HK-2 (cell line): Measurements from ENCODE around the gene PPP3CB.

Source experiments
- DNase-seq: peaks from one replicate; pipeline ENCODE4 v3.0.0-alpha.2; 2018; ENCODE audit not compliant: unreplicated experiment

PPP3CB gene

DNA sequence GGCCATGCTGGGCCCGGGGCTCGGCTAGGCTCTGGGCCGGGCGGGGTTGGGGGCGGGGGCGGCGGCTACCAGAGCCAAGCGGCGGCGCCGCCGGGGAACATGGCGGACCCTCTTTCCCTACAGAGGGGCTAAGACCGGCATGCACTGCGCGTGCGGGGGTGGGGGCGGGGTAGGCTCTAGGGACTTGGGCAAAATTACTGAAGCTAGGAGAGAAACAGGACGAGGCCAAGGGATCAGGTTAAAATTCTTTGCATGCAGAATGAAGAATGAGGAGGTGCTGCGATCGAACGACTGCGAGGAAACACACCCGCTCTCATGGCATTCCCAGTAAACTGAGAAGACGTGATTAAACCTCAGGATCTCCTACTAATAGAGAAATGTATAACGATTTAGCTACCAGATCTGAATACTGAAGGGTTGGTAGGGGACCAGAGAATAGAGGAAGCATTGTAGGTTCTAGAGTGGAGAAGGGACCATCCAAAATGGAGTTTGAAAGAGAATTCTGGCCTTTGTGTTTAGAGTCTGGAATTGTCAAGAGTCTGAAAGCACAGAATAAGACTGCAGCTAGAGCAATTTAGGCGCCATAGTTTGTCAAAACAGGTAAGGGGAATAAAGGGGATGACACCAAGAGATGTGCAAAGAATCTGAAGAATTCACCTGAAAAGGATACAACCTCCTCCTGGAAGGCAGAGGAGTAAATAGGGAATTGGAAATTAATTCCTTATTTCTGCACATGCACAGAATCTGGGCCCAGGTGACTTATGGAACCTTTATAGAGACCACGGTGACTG, at the start of gene PPP3CB:
Gene PPP3CB (minus strand): TSS at position 141 of the 791 bp plus-strand sequence. CDS start 135 bp downstream, at position 6.
- DNase-seq, result no peak

DNA sequence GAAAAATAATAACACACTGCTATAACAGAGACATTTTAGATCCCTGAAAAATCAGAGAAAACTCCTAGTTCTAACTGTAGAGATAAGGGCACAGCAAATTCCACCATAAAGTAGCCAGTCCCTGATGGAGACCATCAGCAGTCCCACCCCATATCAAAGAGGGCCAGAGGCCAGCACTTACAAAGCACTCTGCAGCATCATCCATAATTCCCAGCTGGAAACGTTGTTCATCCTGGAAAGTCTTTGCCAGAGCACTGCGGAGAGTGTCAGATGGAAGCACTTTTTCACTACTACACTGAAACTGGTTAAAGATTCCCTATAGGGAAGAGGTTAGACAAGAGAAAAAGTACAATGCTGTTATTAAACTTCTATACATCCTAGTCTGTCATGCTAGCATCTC, 49.5 kb upstream of the PPP3CB start:
- DNase-seq, result no peak

DNA sequence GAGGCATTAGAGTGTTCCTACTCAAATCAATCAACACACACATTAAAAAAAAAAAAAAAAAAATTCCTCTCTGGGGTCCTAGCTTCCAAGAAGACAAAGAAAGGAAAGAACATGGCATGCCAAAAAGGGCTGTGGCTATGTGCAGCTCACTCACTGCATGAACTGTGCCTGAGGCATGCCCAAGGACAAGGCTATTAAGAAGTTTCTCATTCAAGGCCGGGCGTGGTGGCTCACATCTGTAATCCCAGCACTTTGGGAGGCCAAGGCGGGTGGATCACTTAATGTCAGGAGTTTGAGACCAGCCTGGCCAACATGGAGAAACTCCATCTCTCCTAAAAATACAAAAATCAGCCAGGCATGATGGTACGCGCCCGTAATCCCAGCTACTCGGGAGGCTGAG, 41.9 kb upstream of the PPP3CB start:
- DNase-seq, result no peak

DNA sequence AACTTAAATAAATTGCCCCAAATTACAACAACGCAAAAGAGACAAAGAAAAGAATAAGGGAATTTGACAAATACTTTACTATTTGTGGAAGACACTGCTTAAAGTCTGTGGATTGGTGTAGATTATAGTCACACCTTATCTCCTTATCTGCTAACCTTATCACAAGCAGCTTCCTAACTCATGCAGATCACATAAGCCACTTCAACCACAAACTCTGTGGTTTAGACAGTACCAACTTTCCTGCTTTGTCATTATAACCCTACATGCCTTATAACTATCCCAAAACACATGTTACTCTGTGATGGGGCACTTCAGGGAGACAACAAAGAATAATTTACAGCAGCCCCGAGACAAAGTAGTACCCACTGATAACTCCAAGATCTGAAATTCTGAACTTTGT, 41.5 kb upstream of the PPP3CB start:
- DNase-seq, result no peak

DNA sequence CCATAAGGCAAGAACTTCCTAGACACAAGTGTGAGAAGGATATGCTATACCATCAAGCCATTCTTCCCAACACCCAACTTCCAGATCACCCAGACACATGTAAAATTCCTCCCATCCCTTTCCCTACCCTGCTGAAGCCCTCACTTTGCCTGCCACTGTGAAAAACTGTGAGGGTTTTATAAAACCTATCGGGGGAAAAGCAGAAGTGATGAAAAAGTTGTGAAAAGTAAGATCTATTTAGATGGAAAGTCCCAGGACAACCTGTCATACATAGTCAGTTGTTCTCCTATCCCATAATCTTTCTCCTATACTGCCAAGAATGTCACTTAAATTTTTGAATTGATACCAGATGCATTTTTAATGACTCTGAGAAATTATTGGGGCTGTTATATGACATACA, 39.0 kb upstream of the PPP3CB start:
- no peak for DNase-seq

DNA sequence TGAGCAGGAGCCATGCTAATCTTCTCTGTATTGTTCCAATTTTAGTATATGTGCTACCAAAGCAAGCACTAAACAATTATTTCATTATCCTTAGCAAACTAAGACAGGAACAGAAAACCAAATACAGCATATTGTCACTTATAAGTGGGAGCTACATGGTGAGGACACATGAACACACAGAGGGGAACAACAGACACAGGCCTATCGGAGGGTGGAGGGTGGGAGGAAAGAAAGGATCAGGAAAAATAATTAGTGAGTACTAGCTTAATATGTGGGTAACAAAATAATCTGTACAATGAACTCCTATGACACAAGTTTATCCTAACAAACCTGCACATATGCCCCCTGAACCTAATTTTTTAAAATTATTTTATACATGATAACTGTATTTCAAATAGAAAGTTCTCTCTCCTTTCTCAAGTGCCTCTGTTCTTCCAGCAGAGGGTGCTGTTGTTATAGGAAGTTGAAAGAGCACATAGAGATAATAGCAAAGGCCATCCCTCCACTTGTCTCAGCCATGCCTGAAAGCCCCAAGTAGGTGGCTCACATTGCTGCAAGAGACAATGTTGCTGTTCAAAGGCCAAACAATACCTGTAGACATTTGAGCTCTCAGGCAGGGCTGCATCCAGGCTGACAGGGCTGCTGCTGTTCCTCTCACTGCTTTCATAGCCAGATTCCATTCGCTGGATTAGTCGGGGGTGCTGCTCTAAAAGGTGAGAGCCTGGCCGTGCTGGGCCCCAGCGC, 33.4 kb upstream of the PPP3CB start:
- peak; percentile 42 for DNase-seq

DNA sequence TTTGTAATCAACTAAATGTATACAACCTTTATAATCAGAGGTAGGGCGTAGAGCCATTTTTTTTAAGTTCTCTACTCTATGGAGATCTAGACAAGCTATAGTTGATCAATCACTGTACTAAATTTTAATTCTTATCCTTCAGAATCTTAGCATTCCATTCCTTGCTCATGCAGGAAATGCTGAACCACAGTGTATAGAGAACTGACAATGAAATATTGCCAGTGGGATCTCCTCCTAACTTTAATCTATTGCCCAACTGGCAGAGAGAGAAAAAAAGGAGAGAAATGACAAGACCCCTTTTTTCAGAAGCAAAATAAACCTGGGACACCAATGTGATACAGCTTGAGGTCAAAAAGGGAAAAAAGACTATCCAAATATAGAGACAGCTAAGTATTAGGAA, 26.4 kb upstream of the PPP3CB start:
- no peak for DNase-seq

DNA sequence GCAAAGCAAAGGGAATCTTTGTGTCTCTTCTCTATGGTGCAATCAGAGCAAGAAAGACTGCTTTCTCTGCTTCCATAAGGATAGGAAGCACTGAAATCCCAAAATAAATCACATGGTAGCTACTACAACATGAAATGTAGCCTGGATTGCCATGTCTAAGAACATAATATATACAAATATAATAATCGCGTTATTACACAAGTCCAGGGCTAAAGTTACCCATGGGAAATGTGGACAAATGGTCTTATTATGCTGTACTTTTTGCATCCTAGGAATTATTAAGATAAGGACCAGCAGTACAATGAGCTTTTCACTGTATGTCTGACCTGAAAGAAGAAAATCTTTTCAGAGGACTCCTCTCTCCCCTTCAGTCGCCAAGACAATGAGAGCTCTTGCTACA, 23.5 kb upstream of the PPP3CB start:
- DNase-seq, result no peak

DNA sequence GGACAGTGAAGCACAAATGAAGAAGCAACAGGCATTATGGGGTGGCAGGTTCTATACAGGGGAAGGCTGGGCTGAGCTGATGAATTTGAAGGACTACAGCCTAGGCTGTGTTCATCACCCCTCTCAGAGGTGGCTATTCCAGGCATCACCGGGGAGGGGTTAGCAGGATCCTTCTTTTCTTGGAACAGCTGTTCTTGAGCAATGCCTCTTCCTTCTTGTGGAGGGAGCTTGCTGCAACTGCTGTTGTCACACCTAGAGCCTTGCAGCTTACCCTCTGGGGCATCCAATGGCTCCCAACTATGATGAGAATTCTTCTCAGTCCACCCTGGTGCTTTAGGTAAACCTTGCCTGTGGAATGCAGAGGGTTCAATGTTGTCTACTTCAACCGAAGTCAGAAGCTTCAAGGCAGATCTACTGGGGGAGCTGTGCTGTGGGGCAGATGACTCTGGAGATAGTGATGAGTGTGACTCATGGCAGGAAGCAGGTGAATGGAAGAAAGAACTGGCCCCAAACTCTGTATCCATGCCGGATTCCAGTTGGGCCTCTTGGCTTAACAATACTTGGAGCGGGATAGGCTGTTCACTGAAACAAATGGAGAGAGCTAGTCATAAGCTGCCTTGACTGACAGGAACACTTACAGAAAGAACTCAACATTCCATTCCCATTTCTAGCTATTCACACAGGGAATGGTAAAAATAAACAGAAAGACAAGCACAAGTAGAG, 21.5 kb upstream of the PPP3CB start:
- peak; percentile 21 for DNase-seq

DNA sequence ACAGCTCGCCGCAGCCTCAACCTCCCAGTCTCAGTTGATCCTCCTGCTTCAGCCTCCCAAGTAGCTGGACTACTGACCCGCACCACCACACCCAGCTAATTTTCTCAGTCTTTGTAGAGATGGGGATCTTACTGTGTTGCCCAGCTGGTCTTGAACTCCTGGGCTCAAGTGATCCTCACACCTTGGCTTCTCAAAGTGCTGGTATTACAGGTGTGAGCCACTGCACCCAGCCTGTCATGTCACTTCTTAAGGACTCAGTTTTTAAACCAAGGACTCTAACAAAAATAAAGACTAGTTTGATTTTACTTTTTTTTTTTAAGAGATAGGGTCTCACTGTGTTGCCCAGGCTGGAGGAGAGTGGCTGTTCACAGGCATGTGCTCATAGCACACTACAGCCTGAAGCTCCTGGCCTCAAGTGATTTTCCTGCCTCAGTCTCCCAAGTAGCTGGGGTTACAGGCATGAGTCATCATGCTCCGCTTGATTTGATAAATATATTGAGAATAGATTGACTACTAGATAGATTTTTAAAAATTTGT, 16.5 kb upstream of the PPP3CB start:
- no peak for DNase-seq

DNA sequence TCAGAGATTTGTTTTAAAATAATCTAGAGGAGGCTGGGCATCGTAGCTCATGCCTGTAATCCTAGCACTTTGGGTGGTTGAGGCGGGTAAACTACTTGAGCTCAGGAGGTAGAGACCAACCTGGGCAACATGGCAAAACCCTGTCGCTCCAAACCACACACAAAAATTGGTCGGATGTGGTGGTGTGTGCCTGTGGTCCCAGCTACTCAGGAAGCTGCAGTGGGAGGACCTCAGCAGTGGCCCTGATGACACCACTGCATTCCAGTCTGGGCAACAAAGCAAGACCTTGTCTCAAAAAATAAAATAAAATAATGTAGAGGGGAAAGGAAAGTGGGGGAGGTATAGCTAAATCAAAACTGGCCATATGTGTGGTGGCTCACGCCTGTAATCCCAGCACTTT, 13.9 kb upstream of the PPP3CB start:
- DNase-seq, result no peak

DNA sequence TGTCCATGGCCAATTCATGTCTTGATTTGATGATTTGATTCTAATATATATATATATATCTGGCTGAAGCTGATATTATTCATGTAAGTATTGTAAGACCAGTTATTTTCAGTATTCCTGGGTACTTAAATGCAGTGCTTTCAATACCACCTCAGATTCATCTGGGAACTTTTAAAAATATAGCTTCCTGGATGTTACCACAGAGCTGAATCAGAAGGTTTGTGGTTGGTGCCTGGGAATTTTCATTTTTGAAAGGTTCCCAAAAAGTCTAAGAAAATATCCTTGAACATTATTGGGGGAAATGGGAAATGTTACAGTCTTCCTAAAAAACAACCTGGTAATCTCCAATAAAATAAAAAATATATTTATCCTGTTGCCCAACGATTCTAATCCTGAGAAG, 10.7 kb upstream of the PPP3CB start:
- no peak for DNase-seq

DNA sequence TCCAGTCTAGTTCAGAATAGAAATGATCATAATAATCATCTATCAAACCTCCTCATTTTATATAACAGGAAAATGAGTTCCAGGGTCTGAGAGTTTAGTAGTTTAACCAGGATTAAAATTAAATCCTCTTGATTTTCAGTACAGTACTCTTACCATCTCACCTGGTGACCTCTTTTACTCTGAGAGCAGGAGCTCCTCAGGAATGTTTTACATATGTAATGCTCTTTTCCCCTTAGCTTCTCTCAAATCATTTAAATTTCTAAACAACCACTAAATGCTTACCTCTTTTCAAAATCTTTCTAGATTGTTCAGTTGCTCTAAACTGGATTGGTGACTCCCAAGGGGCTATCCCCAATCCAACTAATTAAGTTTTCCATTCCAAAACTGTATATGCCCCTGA, 10.2 kb upstream of the PPP3CB start:
- DNase-seq, result no peak

DNA sequence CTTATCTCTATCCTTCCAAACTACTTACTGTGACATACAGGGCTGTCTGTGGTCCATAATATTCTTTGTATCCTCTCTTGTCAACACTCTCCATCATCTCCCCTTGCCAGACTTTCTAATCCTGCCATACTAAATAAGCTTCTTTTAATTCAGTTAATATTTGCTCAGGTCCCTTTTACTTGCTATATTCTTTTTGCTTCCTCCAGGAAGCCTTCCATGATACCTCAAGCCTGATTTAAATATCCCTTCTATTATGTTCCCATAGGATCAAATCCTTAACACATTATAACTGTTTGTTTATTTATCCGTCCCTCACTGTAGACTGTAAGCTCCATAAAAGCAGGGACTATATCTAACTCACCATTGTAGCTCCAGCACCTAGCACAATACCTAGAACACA, 7.2 kb upstream of the PPP3CB start:
- DNase-seq, result no peak

DNA sequence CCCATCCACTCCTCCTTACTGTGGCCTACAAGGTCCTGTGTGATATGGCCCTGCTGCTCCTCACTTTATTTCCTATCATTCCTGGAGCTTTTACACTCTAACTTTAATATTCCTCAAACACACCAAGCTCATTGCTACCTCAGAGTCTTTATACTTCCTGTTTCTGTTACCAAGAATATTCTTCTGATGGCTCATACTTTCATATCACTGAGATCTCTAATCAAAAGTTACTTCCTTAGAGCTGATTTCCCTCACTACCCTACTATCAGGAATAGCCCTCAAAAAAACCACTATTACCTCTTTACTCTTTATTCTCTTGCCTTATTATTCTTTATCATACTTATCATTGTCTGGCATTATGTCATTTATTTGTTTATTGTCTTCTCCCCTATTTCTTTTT, 5.8 kb upstream of the PPP3CB start:
- DNase-seq, result no peak

DNA sequence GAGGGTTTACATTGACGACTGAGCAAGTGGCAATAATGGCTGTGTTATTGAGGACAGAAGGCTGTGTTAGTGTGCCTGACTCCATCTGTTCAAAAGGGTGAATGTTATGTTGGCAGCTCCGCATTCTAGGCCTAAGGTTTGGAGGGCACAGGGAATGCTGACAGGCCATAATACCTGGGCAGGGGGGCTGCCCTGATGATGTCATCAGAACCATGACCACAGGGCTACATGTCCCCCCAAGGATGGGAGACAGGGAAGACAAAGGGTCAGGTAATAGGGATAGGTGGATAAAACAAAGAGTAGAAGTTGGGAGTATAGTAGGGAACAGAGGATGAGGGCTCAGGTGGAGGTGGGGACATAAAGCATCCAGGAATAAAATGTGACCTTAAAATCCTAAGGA, 1.8 kb upstream of the PPP3CB start:
- DNase-seq, result no peak

DNA sequence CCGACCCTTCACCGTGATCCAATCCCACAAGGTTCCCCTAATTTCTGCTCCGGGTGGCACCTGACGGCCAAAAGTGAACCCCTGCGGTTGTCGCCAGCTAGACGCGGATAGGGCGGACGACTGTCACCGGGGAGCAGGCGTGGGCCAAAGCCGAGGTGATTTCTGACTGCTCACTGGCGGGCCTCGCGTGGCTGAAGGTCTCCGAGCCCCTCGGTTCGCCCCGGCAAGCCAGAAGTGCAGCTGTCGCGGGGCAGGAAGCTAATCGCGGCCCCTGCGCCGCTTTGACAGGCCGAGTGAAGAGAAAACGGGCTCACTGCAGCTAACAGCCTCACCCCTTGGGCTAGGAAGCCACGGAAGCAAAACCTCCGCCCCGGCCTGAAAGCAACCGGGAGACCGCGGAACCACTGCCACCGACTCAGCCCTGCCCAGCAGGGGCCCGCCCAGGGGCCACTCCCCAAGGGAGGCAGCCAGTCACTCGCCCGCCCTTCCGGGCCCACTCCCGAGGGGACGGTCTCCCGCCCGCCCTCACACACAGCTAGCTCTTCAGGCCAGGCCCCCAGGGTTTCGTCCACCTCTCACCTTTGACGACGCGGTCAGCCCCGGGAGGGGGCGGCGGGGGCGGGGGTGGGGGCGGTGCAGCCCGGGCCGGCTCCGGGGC, 469 bp downstream of the PPP3CB start:
- peak; percentile 98 for DNase-seq

DNA sequence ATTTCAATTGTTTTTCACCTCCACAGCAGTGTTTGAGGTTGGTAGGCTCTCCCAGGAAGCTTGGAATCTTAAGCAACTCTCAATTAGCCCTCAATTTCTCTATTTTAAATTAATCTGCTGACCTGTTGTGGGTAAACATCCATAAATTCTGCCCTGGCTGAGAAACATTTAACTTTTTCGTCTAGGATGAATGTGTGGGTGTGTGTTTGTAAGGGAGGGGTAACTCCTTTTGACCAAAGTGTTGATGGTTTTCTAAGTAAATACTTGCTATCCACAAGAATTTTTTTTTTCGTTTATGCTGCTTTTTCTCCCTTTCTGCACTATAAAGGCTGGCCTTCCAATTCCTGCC, 973 bp downstream of the PPP3CB start:
- DNase-seq, result no peak

DNA sequence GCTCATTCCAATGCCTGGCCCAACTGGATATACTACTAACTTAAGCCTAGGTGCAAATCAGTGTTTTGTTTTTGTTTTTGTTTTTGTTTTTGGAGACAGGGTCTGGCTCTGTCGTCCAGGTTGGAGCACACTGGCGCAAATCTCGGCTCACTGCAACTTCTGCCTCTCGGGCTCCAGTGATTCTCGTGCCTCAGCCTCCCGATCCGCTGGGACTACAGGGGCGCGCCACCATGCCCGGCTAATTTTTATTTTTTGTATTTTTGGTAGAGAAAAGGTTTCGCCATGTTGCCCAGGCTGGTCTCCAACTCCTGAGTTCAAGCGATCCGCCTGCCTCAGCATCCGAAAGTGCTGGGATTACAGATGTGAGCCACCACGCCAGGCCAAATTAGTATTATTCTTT, 1.6 kb downstream of the PPP3CB start:
- no peak for DNase-seq

DNA sequence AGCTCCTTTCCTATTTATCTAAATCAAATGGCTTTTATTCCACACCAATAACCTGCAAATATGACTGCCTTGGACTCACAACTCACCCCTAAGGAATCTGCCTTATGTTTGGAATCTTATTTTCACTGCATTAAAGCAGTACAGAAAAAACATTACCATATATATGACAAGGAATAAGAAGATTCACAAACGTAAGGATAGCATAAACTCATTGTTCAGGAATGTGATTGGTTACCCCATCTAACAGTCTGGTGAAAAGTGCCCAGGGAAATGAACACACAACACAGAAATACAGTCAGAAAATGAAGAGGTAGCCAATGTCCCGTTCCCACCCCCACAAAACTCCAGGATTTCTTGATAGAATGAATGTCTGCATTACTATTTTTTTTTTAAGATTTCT, 2.0 kb downstream of the PPP3CB start:
- no peak for DNase-seq

DNA sequence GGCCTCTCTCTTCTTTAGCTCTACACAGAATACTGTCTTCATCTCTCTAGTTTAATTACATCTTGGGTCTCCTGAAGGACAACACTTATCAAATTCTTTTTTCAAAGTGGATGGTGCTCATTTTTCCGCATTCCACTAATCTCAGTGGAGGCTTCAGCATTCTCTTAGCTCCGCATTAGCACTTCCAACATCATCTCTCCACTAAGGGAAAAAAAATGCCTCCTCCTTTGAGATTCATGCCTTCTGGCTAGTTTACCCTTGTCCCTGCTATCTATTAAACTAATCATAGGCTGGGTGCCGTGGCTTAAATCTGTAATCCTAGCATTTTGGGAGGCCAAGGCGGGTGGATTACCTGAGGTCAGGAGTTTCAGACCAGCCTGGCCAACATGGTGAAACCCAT, 9.2 kb downstream of the PPP3CB start:
- DNase-seq, result no peak

DNA sequence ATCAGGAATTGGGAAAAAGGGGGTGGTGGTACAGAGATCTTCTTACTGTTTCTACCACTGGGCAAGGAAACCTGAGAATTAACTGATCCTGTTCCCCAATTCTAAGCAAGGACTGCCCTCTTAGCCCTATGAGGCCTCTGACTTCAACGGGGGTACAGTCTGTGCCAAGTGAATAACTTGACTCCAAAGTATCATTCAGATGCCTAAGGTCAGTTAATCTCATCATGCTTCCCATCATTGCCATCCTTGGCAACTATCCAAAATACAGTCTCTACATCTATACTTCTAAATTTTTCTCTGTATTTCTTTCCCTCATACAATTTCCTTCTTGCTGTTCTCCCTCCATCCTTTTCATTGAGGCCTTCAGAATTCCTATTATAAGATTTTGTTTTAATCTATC, 10.5 kb downstream of the PPP3CB start:
- DNase-seq, result no peak
